PC-3 (cell line): Measurements from ENCODE around the gene PTGS2.

Source experiments
- CTCF ChIP-seq: fragments of 300-600 bp; sonication (generic); conservative IDR thresholded peaks from 2 replicates; pipeline ENCODE4 v1.5.1; 2017; ENCODE audit warnings: antibody characterized with exemption, low read depth, mild to moderate bottlenecking, low read length
- EZH2 ChIP-seq: fragments of 300-600 bp; sonication (generic); IDR thresholded peaks from one replicate; pipeline ENCODE4 v1.6.1; 2017; ENCODE audit warnings: antibody characterized with exemption, mild to moderate bottlenecking, low read length; ENCODE audit not compliant: unreplicated experiment

GRCh38 chr1:186628910-186629309 lies 51.3 kb downstream of the PTGS2 start:
- TF ChIP-seq CTCF, result no peak
- no peak for TF ChIP-seq EZH2
